H1 (cell line): Measurements from ENCODE around the gene TMEM232. TPM values are rescaled to one million over a fixed set of nuclear protein-coding genes. Genes with fewer than 3 reads are reported as not detected.

Experiments used
- CHD7 ChIP-seq: fragments of 300-600 bp; sonication (generic); IDR thresholded peaks from 2 replicates; pipeline ENCODE4 v1.7.1; 2012; ENCODE audit warnings: low read length, moderate library complexity, mild to moderate bottlenecking, inconsistent platforms; ENCODE audit not compliant: insufficient replicate concordance
- polyA plus RNA-seq, 7 experiments: library from polyadenylated mRNA; depleted of rRNA in 3 of 7; stranded (reverse) in 5 of 7; unstranded in 2 of 7; fragments of >200 nt in 5 of 7; fragments of 200-250 nt in 2 of 7; gene quantifications; 1 replicate in 5 of 7; 2 replicates in 1 of 7; 4 replicates in 1 of 7; pipeline versions ENCODE4 v1.2.1 to v1.2.3, GENCODE V29; 2011 to 2013; ENCODE audit warnings: missing spikeins in 2 of 7, mixed read lengths in 2 of 7
- total RNA-seq: library from RNA; stranded (reverse); fragmentation: NEBNext Ultra II Directional; extraction: Animal tissue kit (Norgen Biotek cat#: 25700); gene quantifications from 2 replicates; pipeline ENCODE4 v1.2.1, GENCODE V29; 2021

The TMEM232 gene
- total and polyA plus RNA-seq, 2 of the 8 experiments (the other 6 are each of a cell fraction or from before 2014, with no cell fraction given): 0.38 to 1.3 TPM

GRCh38 chr5:110536120-110537115 is 190.1 kb downstream of the TMEM232 start (continued):
- TF ChIP-seq CHD7: peak; percentile 59
